G401.6 (cell line): ENCODE measurements around the gene PRICKLE3.
"Not testable (repeated sequence)": the region's sequence is repeated elsewhere in the genome, so short reads cannot be mapped to it uniquely, and the experiment has no call there.

Experiments used
- FAIRE-seq: peaks from 2 replicates; lab custom pipeline; 2012; peaks lifted over from hg19 to GRCh38; lab: Jason Lieb, UNC

Gene PRICKLE3

GRCh38 chrX:49157194-49157593, 29.0 kb downstream of the PRICKLE3 start:
- FAIRE-seq: no peak

GRCh38 chrX:49155900-49156837, 30.0 kb downstream of the PRICKLE3 start:
- FAIRE-seq: no peak

- no peak for FAIRE-seq
Measured at GRCh38 chrX:49155243-49155899, 30.8 kb downstream of the PRICKLE3 start.

- FAIRE-seq: no peak
Measured at GRCh38 chrX:49153467-49153866, 32.7 kb downstream of the PRICKLE3 start.

GRCh38 chrX:49149291-49149690, 36.9 kb downstream of the PRICKLE3 start:
- not testable (repeated sequence) for FAIRE-seq

GRCh38 chrX:49148390-49149100, 37.6 kb downstream of the PRICKLE3 start:
- FAIRE-seq: not testable (repeated sequence)

GRCh38 chrX:49147936-49148335, 38.2 kb downstream of the PRICKLE3 start:
- FAIRE-seq: no peak

- FAIRE-seq: no peak
Measured at GRCh38 chrX:49147282-49147681, 38.9 kb downstream of the PRICKLE3 start.

- not testable (repeated sequence) for FAIRE-seq
Measured at GRCh38 chrX:49143154-49143553, 43.0 kb downstream of the PRICKLE3 start.

GRCh38 chrX:49142264-49142663, 43.9 kb downstream of the PRICKLE3 start:
- not testable (repeated sequence) for FAIRE-seq

GRCh38 chrX:49139713-49140112, 46.5 kb downstream of the PRICKLE3 start:
- FAIRE-seq: no peak

- FAIRE-seq: no peak
Measured at GRCh38 chrX:49137492-49137891, 48.7 kb downstream of the PRICKLE3 start.

- no peak for FAIRE-seq
Measured at GRCh38 chrX:49133759-49134158, 52.4 kb downstream of the PRICKLE3 start.

GRCh38 chrX:49132275-49132674, 53.9 kb downstream of the PRICKLE3 start:
- FAIRE-seq: not testable (repeated sequence)

- no peak for FAIRE-seq
Measured at GRCh38 chrX:49129427-49129826, 56.7 kb downstream of the PRICKLE3 start.

GRCh38 chrX:49127742-49128258, 58.4 kb downstream of the PRICKLE3 start:
- FAIRE-seq: not testable (repeated sequence)
